ENCODE measurements around the gene MTERF2. TPM values are rescaled to one million over a fixed set of nuclear protein-coding genes. Genes with fewer than 3 reads are reported as not detected.
A peak's percentile ranks its signal among the peaks of the same experiment; 100 is the strongest.

MTERF2 gene
- total and polyA plus RNA-seq, 2 of the 13 experiments (the other 11 are each of a cell fraction or from before 2014, with no cell fraction given), result 8.0 to 11.6 TPM

DNA sequence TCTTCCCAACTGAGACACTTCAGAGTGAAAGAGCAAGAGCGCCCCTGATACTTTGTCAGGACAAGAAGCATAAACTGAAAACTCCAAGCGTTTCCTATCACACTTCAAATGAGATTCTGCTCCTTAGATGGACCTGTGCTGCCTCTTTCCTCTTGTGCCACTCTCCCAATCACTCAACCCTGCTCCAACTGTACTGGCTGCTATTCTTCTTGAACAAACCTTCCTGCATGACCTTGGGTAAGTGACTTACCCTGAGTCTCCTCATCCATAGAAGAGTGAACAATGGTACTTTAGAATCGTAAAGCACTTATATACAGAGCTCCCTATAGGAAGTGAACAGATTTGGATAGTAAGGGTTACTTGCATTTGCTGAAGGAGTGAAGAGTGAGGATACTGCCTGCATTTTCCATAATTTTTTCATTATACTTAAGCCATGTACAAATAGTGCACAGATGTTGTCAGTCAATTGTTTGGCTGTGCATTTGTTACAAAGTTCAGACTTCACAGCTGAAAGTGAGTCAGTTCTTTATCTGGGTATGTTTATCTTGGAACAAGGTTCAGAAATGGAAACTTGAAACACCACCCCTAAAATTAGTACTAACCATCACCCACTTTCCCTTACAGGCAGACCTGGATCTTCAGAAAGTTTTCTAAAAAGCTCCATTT, 10.8 kb downstream of the MTERF2 start (continued):
- TF ChIP-seq RORA (CRISPR knock-in tag; IDR thresholded peaks at IDR 0.05) (no peak), RFXAP (CRISPR knock-in tag; IDR thresholded peaks at IDR 0.05; ENCODE audit: borderline replicate concordance) (no peak), MIXL1 (CRISPR knock-in tag; IDR thresholded peaks at IDR 0.05) (peak; percentile 35; the same call in 1 of the 2 replicates), ZNF10 (CRISPR knock-in tag; IDR thresholded peaks at IDR 0.05; ENCODE audit: borderline replicate concordance, low read depth) (no peak), MAFG (CRISPR knock-in tag; IDR thresholded peaks at IDR 0.05) (no peak), HDAC2 (CRISPR knock-in tag; IDR thresholded peaks at IDR 0.05) (peak; percentile 64; the same call in 1 of the 2 replicates), TOPORS (CRISPR knock-in tag; IDR thresholded peaks at IDR 0.05) (no peak), TAF15 (IDR thresholded peaks at IDR 0.05; ENCODE audit: low read depth, low read length, poor library complexity, severe bottlenecking) (no peak), HNF1A (IDR thresholded peaks at IDR 0.05; ENCODE audit: low read depth) (no peak), HNF1A (CRISPR knock-in tag; IDR thresholded peaks at IDR 0.05; ENCODE audit: borderline replicate concordance) (no peak), MXI1 (IDR thresholded peaks at IDR 0.05; ENCODE audit: borderline replicate concordance, low read depth, low read length) (no peak; the same call in 2 of the 3 replicates), BORCS8-MEF2B (CRISPR knock-in tag; IDR thresholded peaks at IDR 0.05) (no peak), ZMAT5 (CRISPR knock-in tag; IDR thresholded peaks at IDR 0.05; ENCODE audit: borderline replicate concordance, low read depth) (no peak), NBN (conservative IDR thresholded peaks at IDR 0.05) (no peak), ZNF329 (CRISPR knock-in tag; IDR thresholded peaks at IDR 0.05; ENCODE audit: low read depth) (no peak), MEF2D (CRISPR knock-in tag; IDR thresholded peaks at IDR 0.05) (peak; percentile 61), ZNF891 (CRISPR knock-in tag; IDR thresholded peaks at IDR 0.05) (no peak), ARID5B (CRISPR knock-in tag; IDR thresholded peaks at IDR 0.05) (peak; percentile 74), ZC3H4 (CRISPR knock-in tag; IDR thresholded peaks at IDR 0.05; ENCODE audit: borderline replicate concordance) (no peak), ZNF17 (CRISPR knock-in tag; IDR thresholded peaks at IDR 0.05) (no peak), ZSCAN30 (CRISPR knock-in tag; IDR thresholded peaks at IDR 0.05) (no peak)
- TF ChIP-seq, protein P1, sequence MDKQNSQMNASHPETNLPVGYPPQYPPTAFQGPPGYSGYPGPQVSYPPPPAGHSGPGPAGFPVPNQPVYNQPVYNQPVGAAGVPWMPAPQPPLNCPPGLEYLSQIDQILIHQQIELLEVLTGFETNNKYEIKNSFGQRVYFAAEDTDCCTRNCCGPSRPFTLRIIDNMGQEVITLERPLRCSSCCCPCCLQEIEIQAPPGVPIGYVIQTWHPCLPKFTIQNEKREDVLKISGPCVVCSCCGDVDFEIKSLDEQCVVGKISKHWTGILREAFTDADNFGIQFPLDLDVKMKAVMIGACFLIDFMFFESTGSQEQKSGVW (CRISPR knock-in tag; IDR thresholded peaks at IDR 0.05; ENCODE audit: borderline replicate concordance), result no peak
